WTC11 (cell line): ENCODE results near the gene DDX25. TPM values are rescaled to one million over a fixed set of nuclear protein-coding genes. Genes with fewer than 3 reads are reported as not detected.
A peak's percentile ranks its signal among the peaks of the same experiment; 100 is the strongest.

Experiments
- ATAC-seq: fragments of 200-7000 bp; cut with Tn5 transposase; 2 replicates; pipeline ENCODE4 v1.10.0; 2021; ENCODE audit warnings: mild to moderate bottlenecking, moderate library complexity
- CTCF ChIA-PET: fragments of 300-600 bp; sonication (Branson Sonifier 250); formaldehyde crosslinking; loops from one replicate; lab custom pipeline; 2021; ENCODE audit warnings: antibody characterized with exemption; lab: Charles Lee
- POLR2A ChIA-PET: fragments of 350-600 bp; sonication (Branson Sonifier 250); formaldehyde crosslinking; loops from one replicate; lab custom pipeline; 2021; ENCODE audit warnings: antibody characterized with exemption; lab: Charles Lee
- DNase-seq: peaks from one replicate; pipeline ENCODE4 v3.0.0; 2021; ENCODE audit warnings: low spot score
- H3K27ac Mint-ChIP-seq: 2 replicates; pipeline ENCODE4 v1.8.0; 2021; ENCODE audit warnings: mixed read lengths
- H3K27me3 Mint-ChIP-seq: 2 replicates; pipeline ENCODE4 v1.8.0; 2021; ENCODE audit warnings: low read depth, mild to moderate bottlenecking, moderate library complexity, mixed read lengths
- H3K36me3 Mint-ChIP-seq: 2 replicates; pipeline ENCODE4 v1.8.0; 2021; ENCODE audit warnings: mixed read lengths
- H3K4me1 Mint-ChIP-seq: 2 replicates; pipeline ENCODE4 v1.8.0; 2022; ENCODE audit warnings: mixed read lengths
- H3K4me3 Mint-ChIP-seq: 2 replicates; pipeline ENCODE4 v1.8.0; 2021; ENCODE audit warnings: mild to moderate bottlenecking, moderate library complexity, mixed read lengths
- H3K9me3 Mint-ChIP-seq: 2 replicates; pipeline ENCODE4 v1.8.0; 2021; ENCODE audit warnings: mixed read lengths
- ESRRA ChIP-seq: sonication (generic); formaldehyde crosslinking; IDR thresholded peaks from 2 replicates; pipeline ENCODE4 v1.8.1; 2022; ENCODE audit warnings: mild to moderate bottlenecking, missing genetic modification reagents, borderline replicate concordance
- FOXJ3 ChIP-seq: sonication (generic); formaldehyde crosslinking; IDR thresholded peaks from 2 replicates; pipeline ENCODE4 v1.9.0; 2021; ENCODE audit warnings: missing genetic modification reagents, mild to moderate bottlenecking, borderline replicate concordance
- FOXP1 ChIP-seq: sonication (generic); formaldehyde crosslinking; IDR thresholded peaks from 2 replicates; pipeline ENCODE4 v1.8.0; 2022; ENCODE audit warnings: missing genetic modification reagents, mild to moderate bottlenecking, moderate library complexity, borderline replicate concordance
- KAT7 ChIP-seq: sonication (generic); formaldehyde crosslinking; IDR thresholded peaks from 2 replicates; pipeline ENCODE4 v1.8.1; 2023; ENCODE audit warnings: missing genetic modification reagents, mild to moderate bottlenecking, borderline replicate concordance
- NR3C1 ChIP-seq: sonication (generic); formaldehyde crosslinking; conservative IDR thresholded peaks from 2 replicates; pipeline ENCODE4 v1.8.1; 2023; ENCODE audit warnings: low read depth, mild to moderate bottlenecking, missing genetic modification reagents
- PRRX2 ChIP-seq: fragments of 250-450 bp; sonication (Bioruptor Pico); IDR thresholded peaks from 2 replicates; pipeline ENCODE4 v1.8.0; 2021; ENCODE audit warnings: mild to moderate bottlenecking
- TCF7 ChIP-seq: sonication (generic); formaldehyde crosslinking; IDR thresholded peaks from 2 replicates; pipeline ENCODE4 v1.8.0; 2022; ENCODE audit warnings: mild to moderate bottlenecking, low read depth, missing genetic modification reagents, moderate library complexity
- ZNF263 ChIP-seq: sonication (generic); formaldehyde crosslinking; IDR thresholded peaks from 2 replicates; pipeline ENCODE4 v1.8.1; 2022; ENCODE audit warnings: low read depth, mild to moderate bottlenecking, moderate library complexity, missing genetic modification reagents
- total RNA-seq: library from RNA; stranded (reverse); gene quantifications from 3 replicates; pipeline ENCODE4 v1.2.3, GENCODE V29; 2021
- TF ChIP-seq, protein P1 (sequence below): sonication (generic); formaldehyde crosslinking; IDR thresholded peaks from 2 replicates; pipeline ENCODE4 v1.8.0; 2023; ENCODE audit warnings: mild to moderate bottlenecking, missing genetic modification reagents
- TF ChIP-seq, protein P2 (sequence below): sonication (generic); formaldehyde crosslinking; conservative IDR thresholded peaks from 2 replicates; pipeline ENCODE4 v1.8.1; 2022; ENCODE audit warnings: mild to moderate bottlenecking, missing genetic modification reagents
- TF ChIP-seq, protein P3 (sequence below): sonication (generic); formaldehyde crosslinking; IDR thresholded peaks from 2 replicates; pipeline ENCODE4 v1.8.1; 2022; ENCODE audit warnings: mild to moderate bottlenecking, missing genetic modification reagents, moderate library complexity, borderline replicate concordance
- TF ChIP-seq, protein P4 (sequence below): sonication (generic); formaldehyde crosslinking; IDR thresholded peaks from 2 replicates; pipeline ENCODE4 v1.8.0; 2022; ENCODE audit warnings: mild to moderate bottlenecking, missing genetic modification reagents
- TF ChIP-seq, protein P5 (sequence below): sonication (generic); formaldehyde crosslinking; IDR thresholded peaks from 2 replicates; pipeline ENCODE4 v1.8.1; 2022; ENCODE audit warnings: low read depth, missing genetic modification reagents, borderline replicate concordance
- TF ChIP-seq, protein P6 (sequence below): sonication (generic); formaldehyde crosslinking; IDR thresholded peaks from 2 replicates; pipeline ENCODE4 v1.8.1; 2023; ENCODE audit warnings: mild to moderate bottlenecking, missing genetic modification reagents, borderline replicate concordance
- TF ChIP-seq, protein P7 (sequence below): fragments of 250-450 bp; sonication (Bioruptor Pico); conservative IDR thresholded peaks from 2 replicates; pipeline ENCODE4 v1.9.0; 2021; ENCODE audit warnings: mild to moderate bottlenecking

DDX25 gene
- total RNA-seq, 1 experiment from 2014 or later, result 17.5 TPM

DNA sequence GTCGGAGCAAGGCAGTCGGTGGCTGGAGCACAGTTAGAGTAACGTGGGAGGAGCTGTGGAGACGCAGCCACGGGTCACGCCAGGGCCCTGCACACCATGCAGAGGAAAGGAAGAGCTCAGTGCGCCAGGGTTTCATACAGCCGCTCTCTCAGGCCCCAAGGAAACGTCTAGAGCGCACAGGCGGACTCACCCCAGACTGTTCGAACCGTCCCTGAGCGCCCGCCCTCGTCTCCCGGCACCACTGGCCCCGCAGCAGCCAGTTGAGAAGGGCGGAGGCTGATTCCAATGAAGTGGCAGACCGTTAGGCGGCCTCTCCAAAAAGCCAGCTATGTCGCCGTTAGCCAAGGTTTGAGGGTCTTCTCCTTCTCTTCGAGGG, 17.3 kb upstream of the DDX25 start:
- Mint-ChIP-seq H3K4me3 (peak overlapping the region; percentile 76), H3K9me3 (peaks cover 3% of the 10 kb centered on the region; the same call in 1 of the 2 replicates), H3K36me3 (peaks cover 4% of the 10 kb centered on the region; the same call in 1 of the 2 replicates), H3K27ac (no peak overlapping the region; the same call in 1 of the 2 replicates), H3K4me1 (peaks cover 3% of the 10 kb centered on the region; the same call in 1 of the 2 replicates), H3K27me3 (peaks cover 32% of the 10 kb centered on the region)
- TF ChIP-seq, protein P1, sequence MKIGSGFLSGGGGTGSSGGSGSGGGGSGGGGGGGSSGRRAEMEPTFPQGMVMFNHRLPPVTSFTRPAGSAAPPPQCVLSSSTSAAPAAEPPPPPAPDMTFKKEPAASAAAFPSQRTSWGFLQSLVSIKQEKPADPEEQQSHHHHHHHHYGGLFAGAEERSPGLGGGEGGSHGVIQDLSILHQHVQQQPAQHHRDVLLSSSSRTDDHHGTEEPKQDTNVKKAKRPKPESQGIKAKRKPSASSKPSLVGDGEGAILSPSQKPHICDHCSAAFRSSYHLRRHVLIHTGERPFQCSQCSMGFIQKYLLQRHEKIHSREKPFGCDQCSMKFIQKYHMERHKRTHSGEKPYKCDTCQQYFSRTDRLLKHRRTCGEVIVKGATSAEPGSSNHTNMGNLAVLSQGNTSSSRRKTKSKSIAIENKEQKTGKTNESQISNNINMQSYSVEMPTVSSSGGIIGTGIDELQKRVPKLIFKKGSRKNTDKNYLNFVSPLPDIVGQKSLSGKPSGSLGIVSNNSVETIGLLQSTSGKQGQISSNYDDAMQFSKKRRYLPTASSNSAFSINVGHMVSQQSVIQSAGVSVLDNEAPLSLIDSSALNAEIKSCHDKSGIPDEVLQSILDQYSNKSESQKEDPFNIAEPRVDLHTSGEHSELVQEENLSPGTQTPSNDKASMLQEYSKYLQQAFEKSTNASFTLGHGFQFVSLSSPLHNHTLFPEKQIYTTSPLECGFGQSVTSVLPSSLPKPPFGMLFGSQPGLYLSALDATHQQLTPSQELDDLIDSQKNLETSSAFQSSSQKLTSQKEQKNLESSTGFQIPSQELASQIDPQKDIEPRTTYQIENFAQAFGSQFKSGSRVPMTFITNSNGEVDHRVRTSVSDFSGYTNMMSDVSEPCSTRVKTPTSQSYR, result no peak
- TF ChIP-seq ZNF263 (CRISPR knock-in tag), result 0 out of 2 replicates have a peak, but pooled peaks have one; percentile 6
- ChIA-PET POLR2A (interaction anchor here (0.6 to 1.7 kb wide), 3 partner anchors 16 to 175 kb away, joined by 3 to 16 read pairs (median 3); partner anchors contain the start of gene PUS3), CTCF (interaction anchor here (0.5 to 2.1 kb wide), 11 partner anchors 11 to 630 kb away, joined by 3 to 24 read pairs (median 4); partner anchors contain the start of genes EI24, FAM118B, PUS3 and RPUSD4)
- DNase-seq, result peak; percentile 61
- ATAC-seq, result peak; percentile 55

DNA sequence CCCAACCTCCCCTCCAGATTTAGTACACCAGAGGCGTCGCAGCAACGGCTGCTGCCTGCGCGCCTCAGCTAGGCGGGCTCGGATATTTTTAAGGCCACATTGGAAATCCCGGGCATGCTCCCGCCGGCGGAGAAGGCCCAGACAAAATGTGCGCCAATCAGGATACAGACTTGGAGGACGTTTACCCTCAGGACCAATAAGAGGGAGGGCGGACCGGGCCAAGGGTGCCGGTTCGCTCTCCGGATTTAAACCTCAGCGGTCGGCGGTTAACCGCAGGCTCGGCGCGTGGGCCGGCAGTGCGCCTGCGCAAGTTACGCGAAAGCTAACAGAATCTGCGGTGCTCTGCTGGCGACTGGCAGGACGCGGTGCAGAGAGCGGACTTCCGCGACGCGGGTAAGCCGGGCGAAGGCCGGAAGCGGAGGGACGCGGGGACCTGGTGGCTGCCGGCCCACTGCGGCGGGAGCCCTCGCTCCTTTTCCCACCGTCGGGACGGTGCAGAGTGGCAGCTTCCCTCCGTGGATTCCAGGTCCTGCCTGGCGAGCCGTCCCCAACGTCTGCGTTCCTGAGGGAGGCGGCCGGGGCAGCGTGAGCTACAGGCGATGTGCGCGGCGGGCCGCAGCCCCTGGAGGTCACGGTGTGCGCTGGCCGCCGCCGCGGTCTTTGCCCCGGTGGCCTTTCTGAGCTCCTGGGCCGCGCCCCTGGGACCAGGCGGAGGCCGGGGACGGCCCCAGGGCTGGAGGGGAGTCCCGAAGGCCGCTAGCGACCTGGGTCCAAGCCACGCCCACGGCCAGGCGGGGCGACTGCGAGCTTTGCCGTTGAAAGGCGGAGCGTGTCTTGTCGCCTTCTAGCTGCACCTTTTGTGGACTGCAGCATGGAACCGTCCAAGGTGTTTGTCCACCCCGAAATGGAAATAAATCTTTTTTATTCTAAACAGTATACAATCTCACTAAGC, 16.7 kb upstream of the DDX25 start, which contains the start of gene HYLS1:
Gene HYLS1, plus strand, starts transcription at position 296 of the 952 bp plus-strand sequence. CDS start 11,701 bp downstream, outside the sequence.
- H3K27me3 Mint-ChIP-seq, result peaks cover 27% of the 10 kb centered on the region
- H3K4me3 Mint-ChIP-seq, result peak within 1 kb of the TSS; percentile 76
- H3K36me3 Mint-ChIP-seq, result peaks cover 7% of the 10 kb centered on the region; the same call in 1 of the 2 replicates
- DNase-seq (peak; percentile 92), ATAC-seq (peak; percentile 94)
- H3K27ac Mint-ChIP-seq, result no peak within 1 kb of the TSS; the same call in 1 of the 2 replicates
- POLR2A ChIA-PET, result interaction anchor here (0.5 to 1.7 kb wide), 3 partner anchors 15 to 174 kb away, joined by 3 to 16 read pairs (median 4); partner anchors contain the start of gene PUS3
- peaks cover 3% of the 10 kb centered on the region; the same call in 1 of the 2 replicates for H3K4me1 Mint-ChIP-seq
- H3K9me3 Mint-ChIP-seq, result peaks cover 3% of the 10 kb centered on the region; the same call in 1 of the 2 replicates
- CTCF ChIA-PET, result interaction anchor here (0.5 to 2.1 kb wide), 15 partner anchors 12 to 435 kb away, joined by 3 to 24 read pairs (median 4); partner anchors contain the start of genes EI24, FAM118B, PUS3 and RPUSD4
- TF ChIP-seq, protein P2, sequence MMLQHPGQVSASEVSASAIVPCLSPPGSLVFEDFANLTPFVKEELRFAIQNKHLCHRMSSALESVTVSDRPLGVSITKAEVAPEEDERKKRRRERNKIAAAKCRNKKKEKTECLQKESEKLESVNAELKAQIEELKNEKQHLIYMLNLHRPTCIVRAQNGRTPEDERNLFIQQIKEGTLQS (CRISPR knock-in tag), result no peak; the same call in 1 of the 2 replicates
- TF ChIP-seq FOXJ3 (no peak), FOXP1 (CRISPR knock-in tag) (peak; percentile 99), KAT7 (CRISPR knock-in tag) (0 out of 2 replicates have a peak, but pooled peaks have one; percentile 56), NR3C1 (CRISPR knock-in tag) (peak; percentile 98), PRRX2 (CRISPR knock-in tag) (no peak), ESRRA (CRISPR knock-in tag) (peak; percentile 79; the same call in 1 of the 2 replicates), TCF7 (CRISPR knock-in tag) (peak; percentile 90; the same call in 1 of the 2 replicates)
- TF ChIP-seq, protein P3, sequence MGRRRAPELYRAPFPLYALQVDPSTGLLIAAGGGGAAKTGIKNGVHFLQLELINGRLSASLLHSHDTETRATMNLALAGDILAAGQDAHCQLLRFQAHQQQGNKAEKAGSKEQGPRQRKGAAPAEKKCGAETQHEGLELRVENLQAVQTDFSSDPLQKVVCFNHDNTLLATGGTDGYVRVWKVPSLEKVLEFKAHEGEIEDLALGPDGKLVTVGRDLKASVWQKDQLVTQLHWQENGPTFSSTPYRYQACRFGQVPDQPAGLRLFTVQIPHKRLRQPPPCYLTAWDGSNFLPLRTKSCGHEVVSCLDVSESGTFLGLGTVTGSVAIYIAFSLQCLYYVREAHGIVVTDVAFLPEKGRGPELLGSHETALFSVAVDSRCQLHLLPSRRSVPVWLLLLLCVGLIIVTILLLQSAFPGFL (CRISPR knock-in tag), result no peak
- TF ChIP-seq, protein P4, sequence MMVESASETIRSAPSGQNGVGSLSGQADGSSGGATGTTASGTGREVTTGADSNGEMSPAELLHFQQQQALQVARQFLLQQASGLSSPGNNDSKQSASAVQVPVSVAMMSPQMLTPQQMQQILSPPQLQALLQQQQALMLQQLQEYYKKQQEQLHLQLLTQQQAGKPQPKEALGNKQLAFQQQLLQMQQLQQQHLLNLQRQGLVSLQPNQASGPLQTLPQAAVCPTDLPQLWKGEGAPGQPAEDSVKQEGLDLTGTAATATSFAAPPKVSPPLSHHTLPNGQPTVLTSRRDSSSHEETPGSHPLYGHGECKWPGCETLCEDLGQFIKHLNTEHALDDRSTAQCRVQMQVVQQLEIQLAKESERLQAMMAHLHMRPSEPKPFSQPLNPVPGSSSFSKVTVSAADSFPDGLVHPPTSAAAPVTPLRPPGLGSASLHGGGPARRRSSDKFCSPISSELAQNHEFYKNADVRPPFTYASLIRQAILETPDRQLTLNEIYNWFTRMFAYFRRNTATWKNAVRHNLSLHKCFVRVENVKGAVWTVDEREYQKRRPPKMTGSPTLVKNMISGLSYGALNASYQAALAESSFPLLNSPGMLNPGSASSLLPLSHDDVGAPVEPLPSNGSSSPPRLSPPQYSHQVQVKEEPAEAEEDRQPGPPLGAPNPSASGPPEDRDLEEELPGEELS (CRISPR knock-in tag), result peak; percentile 87
- TF ChIP-seq, protein P5, sequence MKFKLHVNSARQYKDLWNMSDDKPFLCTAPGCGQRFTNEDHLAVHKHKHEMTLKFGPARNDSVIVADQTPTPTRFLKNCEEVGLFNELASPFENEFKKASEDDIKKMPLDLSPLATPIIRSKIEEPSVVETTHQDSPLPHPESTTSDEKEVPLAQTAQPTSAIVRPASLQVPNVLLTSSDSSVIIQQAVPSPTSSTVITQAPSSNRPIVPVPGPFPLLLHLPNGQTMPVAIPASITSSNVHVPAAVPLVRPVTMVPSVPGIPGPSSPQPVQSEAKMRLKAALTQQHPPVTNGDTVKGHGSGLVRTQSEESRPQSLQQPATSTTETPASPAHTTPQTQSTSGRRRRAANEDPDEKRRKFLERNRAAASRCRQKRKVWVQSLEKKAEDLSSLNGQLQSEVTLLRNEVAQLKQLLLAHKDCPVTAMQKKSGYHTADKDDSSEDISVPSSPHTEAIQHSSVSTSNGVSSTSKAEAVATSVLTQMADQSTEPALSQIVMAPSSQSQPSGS (CRISPR knock-in tag), result peak; percentile 80; the same call in 1 of the 2 replicates
- TF ChIP-seq, protein P6, sequence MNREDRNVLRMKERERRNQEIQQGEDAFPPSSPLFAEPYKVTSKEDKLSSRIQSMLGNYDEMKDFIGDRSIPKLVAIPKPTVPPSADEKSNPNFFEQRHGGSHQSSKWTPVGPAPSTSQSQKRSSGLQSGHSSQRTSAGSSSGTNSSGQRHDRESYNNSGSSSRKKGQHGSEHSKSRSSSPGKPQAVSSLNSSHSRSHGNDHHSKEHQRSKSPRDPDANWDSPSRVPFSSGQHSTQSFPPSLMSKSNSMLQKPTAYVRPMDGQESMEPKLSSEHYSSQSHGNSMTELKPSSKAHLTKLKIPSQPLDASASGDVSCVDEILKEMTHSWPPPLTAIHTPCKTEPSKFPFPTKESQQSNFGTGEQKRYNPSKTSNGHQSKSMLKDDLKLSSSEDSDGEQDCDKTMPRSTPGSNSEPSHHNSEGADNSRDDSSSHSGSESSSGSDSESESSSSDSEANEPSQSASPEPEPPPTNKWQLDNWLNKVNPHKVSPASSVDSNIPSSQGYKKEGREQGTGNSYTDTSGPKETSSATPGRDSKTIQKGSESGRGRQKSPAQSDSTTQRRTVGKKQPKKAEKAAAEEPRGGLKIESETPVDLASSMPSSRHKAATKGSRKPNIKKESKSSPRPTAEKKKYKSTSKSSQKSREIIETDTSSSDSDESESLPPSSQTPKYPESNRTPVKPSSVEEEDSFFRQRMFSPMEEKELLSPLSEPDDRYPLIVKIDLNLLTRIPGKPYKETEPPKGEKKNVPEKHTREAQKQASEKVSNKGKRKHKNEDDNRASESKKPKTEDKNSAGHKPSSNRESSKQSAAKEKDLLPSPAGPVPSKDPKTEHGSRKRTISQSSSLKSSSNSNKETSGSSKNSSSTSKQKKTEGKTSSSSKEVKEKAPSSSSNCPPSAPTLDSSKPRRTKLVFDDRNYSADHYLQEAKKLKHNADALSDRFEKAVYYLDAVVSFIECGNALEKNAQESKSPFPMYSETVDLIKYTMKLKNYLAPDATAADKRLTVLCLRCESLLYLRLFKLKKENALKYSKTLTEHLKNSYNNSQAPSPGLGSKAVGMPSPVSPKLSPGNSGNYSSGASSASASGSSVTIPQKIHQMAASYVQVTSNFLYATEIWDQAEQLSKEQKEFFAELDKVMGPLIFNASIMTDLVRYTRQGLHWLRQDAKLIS (CRISPR knock-in tag), result peak; percentile 94; the same call in 1 of the 2 replicates
- TF ChIP-seq, protein P7, sequence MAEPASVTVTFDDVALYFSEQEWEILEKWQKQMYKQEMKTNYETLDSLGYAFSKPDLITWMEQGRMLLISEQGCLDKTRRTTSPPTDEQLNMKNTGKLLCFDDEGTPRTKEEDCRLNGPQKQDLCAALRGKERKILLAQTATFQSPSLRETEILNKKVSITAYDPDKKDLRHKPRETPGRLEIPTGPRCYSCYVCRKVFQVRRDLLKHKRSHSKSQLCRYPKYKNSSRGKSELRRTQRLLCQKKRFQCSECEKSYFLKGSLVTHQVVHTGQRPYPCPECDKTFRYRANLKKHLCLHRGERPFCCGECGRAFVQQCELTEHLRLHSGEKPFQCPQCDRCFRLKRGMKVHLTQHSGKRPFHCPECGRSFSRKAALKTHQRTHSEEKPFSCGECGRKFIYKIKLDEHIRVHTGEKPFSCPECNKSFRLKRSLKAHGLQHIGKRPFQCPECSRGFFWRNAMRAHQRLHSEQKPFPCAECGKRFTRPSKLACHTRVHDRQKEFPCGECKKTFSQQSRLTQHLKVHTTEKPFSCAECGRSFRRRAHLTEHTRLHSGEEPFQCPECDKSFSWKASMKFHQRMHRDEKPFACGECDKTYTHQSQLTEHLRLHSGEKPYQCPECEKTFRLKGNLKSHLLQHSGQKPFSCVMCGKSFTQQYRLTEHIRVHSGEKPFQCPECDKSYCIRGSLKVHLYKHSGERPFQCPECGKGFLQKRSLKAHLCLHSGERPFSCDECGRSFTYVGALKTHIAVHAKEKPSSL, result no peak
